ENCODE results near the gene MRPL24.

Gene MRPL24

DNA sequence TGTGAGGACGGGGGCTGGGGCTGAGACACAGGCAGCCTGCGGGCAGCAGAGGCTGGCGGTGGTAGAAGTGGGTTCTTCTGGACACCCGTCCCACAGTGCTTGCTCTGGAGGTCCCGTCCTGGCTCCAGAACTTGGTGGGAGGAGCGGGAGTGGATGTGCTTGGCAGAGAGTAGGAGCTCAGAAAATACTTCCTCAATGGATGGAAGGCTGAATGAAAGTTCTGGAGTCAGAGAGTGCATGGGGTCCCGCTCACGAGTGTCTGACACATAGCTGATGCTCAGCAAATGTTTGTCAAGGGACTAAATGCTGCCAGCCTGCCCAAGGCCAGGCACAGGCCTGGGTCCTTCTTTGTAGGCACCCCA, 50.2 kb downstream of the MRPL24 start:
- no peak for DNase-seq

DNA sequence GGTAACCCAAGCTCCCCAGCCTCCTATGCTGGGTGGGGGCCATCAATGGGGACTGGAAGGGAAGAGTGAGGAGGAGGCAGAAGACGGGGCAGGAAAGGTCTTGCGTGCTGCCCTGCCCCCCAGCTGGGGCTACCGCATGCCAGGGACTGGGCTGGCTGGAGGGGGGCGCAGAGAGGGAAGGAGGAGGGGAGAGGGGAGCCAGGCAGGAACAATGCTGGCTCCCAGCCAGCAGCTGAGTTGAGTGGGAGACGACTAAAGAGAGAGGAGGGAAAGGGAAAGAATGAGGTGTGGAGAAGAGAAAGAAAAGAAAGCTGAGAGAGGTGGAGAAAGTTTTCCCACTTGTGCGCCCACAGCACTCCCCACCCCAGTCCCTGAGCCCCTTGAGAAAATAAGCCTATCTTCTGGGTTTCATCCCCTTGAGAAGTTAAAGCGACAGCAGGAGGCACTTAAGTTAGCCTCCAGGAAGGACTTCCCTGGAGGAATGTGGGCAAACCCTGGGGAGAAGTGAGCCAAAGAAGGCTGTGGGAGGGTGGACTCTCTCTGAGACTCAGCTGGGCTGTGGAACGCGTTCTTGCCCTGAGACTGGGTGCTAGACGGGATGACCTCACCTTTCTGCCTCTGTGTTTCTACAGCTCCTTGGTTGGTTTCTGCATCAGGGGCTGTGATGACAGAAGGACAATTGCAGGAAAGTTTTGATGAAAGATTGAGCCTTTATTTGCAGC, 50.8 kb downstream of the MRPL24 start:
- DNase-seq: no peak

DNA sequence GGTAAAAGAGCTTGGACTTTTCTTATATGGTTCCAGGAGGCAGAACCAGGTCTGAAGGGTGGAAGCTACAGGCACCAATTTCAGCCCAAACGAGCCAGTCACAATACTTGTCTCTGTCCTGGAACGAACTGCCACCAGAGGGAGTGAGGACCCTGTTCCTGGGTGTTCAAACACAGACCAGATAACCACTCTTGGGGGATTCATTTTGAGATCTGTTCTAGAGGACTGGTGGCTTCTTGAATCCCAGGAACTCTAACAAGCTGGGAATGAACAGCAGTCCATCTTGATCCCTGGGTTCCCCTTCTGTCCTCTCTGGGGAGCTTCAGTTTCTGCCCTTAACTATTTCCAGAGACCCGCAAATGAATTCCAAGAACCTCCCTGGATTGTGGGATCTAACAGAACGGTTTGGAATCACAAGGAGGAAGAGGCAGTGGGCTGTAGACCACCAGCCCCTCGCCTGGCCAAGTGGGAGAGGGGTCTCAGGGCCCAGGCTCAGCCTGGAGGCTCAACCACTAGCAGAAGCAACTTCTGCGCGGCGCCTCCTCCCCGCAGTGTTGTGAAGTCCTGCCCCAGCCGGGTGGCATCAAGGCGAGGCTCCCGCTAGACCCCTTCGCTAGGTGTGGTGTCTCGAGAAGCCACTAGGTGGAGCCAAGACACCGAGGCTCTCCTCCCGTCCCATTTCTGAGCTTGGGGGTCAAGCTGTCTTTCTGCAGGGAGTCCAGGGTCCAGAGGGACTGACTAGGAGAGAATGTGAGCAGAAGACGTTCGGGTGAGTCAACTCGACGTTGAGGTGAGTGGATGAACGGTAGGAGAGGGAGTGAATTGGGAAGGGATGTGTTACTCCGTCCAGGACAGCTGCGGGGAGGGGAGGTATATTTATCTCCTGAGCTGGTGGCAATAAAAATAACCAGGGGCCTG, 51.6 kb downstream of the MRPL24 start:
- DNase-seq: peak; percentile 90 to 92
